Ishikawa (cell line): ENCODE measurements around the gene PRR18.

Source experiments
- CEBPB ChIP-seq: IDR thresholded peaks from 2 replicates; pipeline ENCODE4 v1.6.1; 2012
- EGR1 ChIP-seq: IDR thresholded peaks from 2 replicates; pipeline ENCODE4 v1.6.1; 2012
- EP300 ChIP-seq: IDR thresholded peaks from 2 replicates; pipeline ENCODE4 v1.6.1; 2012; ENCODE audit warnings: borderline replicate concordance
- MAX ChIP-seq: IDR thresholded peaks from 2 replicates; pipeline ENCODE4 v1.6.1; 2012
- NFIC ChIP-seq: IDR thresholded peaks from 2 replicates; pipeline ENCODE4 v1.6.1; 2012
- RAD21 ChIP-seq: IDR thresholded peaks from 2 replicates; pipeline ENCODE4 v1.6.1; 2012; ENCODE audit warnings: low read depth
- TAF1 ChIP-seq: IDR thresholded peaks from 2 replicates; pipeline ENCODE4 v1.6.1; 2012; ENCODE audit warnings: low read depth, mild to moderate bottlenecking
- TEAD4 ChIP-seq: IDR thresholded peaks from 2 replicates; pipeline ENCODE4 v1.6.1; 2012
- ZBTB7A ChIP-seq: IDR thresholded peaks from 2 replicates; pipeline ENCODE4 v1.6.1; 2012; ENCODE audit warnings: low read depth

- TF ChIP-seq TAF1 (no peak), EGR1 (no peak), EP300 (no peak), CEBPB (no peak), NFIC (no peak), TEAD4 (no peak), RAD21 (no peak), MAX (no peak), ZBTB7A (no peak)
Observed at GRCh38 chr6:166304106-166304505, 4.1 kb downstream of the PRR18 start.
